Large intestine (tissue), 3 donors: ENCODE data around the gene GBA3. TPM values are rescaled to one million over a fixed set of nuclear protein-coding genes. Genes with fewer than 3 reads are reported as not detected.

Source experiments
- DNase-seq, 2 donors: peaks; one replicate each; pipeline versions ENCODE4 v3.0.0 to v3.0.0-alpha.2; 2013
- H3K27ac ChIP-seq: one replicate; pipeline ENCODE4 v1.5.1; 2013; ENCODE audit warnings: low read length
- H3K27me3 ChIP-seq: 2 replicates; pipeline ENCODE4 v1.6.1; 2013; ENCODE audit warnings: low read length; ENCODE audit not compliant: control insufficient read depth, insufficient read depth
- H3K36me3 ChIP-seq: 2 replicates; pipeline ENCODE4 v1.6.1; 2013; ENCODE audit warnings: low read length; ENCODE audit not compliant: control insufficient read depth, insufficient read depth
- H3K4me1 ChIP-seq: one replicate; pipeline ENCODE4 v1.6.1; 2013; ENCODE audit warnings: low read length; ENCODE audit not compliant: control insufficient read depth, insufficient read depth
- H3K4me3 ChIP-seq: one replicate; pipeline ENCODE4 v1.5.1; 2013; ENCODE audit warnings: low read length
- H3K9me3 ChIP-seq: one replicate; pipeline ENCODE4 v1.6.1; 2013; ENCODE audit warnings: mild to moderate bottlenecking, low read depth, low read length, moderate library complexity; ENCODE audit not compliant: control insufficient read depth
- WGBS: methylation state at CpG from one replicate; pipeline ENCODE4 v1.1.5; 2013; ENCODE audit warnings: low lambda C conversion rate; ENCODE audit not compliant: insufficient coverage; 5-methylcytosine and 5-hydroxymethylcytosine counted together
- polyA plus RNA-seq: library from polyadenylated mRNA; unstranded; fragments of 120-200 nt; gene quantifications from one replicate; pipeline ENCODE4 v1.2.1, GENCODE V29; 2013

GBA3 gene
- polyA plus RNA-seq, 1 donor = 74.1 TPM

- no peaks in the 10 kb centered on the region for H3K27me3 ChIP-seq
- no peaks in the 10 kb centered on the region for H3K9me3 ChIP-seq
- H3K4me1 ChIP-seq = no peaks in the 10 kb centered on the region
- H3K36me3 ChIP-seq = peaks cover 4% of the 10 kb centered on the region
- no peak overlapping the region for H3K27ac ChIP-seq
- WGBS = 83% methylated on average over 2 of the region's 2 CpGs
- H3K4me3 ChIP-seq = no peak overlapping the region
- DNase-seq = no peak
These were observed 27.4 kb downstream of the GBA3 start for GRCh38 chr4:22720091-22720490.

- no peak overlapping the region for H3K27ac ChIP-seq
- H3K4me3 ChIP-seq = no peak overlapping the region
- WGBS = no CpG with 5 or more reads among the region's 1 CpG
- no peaks in the 10 kb centered on the region for H3K4me1 ChIP-seq
- H3K36me3 ChIP-seq = no peaks in the 10 kb centered on the region
- H3K9me3 ChIP-seq = no peaks in the 10 kb centered on the region
- DNase-seq = no peak
- H3K27me3 ChIP-seq = no peaks in the 10 kb centered on the region
These were observed 28.5 kb downstream of the GBA3 start for GRCh38 chr4:22721204-22721603.

- 100% methylated on average over 1 of the region's 3 CpGs for WGBS
- Histone ChIP-seq H3K27me3 (no peaks in the 10 kb centered on the region), H3K4me3 (no peak overlapping the region), H3K27ac (no peak overlapping the region), H3K9me3 (no peaks in the 10 kb centered on the region), H3K36me3 (peaks cover 2% of the 10 kb centered on the region), H3K4me1 (no peaks in the 10 kb centered on the region)
- no peak for DNase-seq
These were observed 37.3 kb downstream of the GBA3 start for GRCh38 chr4:22730021-22730420.

DNA sequence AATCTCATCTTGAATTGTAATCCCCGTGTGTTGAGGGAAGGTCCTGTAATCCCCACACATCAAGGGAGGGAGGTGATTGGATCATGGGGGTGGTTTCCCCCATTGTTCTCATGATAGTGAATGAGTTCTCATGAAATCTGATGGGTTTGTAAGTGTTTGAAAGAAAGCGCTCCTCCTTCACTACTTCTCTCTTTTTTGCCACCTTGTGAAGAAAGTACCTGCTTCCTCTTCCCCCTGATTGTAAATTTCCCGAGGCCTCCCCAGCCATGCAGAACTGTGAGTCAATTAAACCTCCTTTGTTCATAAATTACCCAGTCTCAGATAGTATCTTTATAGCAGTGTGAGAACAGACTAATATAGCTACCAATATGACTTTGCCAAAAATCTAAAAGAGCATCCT is 41.1 kb downstream of the GBA3 start:
- H3K27me3 ChIP-seq = no peaks in the 10 kb centered on the region
- no peak overlapping the region for H3K4me3 ChIP-seq
- H3K27ac ChIP-seq = no peak overlapping the region
- H3K4me1 ChIP-seq = no peaks in the 10 kb centered on the region
- WGBS = no CpG with 5 or more reads among the region's 3 CpGs
- DNase-seq = no peak
- no peaks in the 10 kb centered on the region for H3K9me3 ChIP-seq
- peaks cover 8% of the 10 kb centered on the region for H3K36me3 ChIP-seq

- 100% methylated on average over 1 of the region's 2 CpGs for WGBS
- no peaks in the 10 kb centered on the region for H3K9me3 ChIP-seq
- H3K4me1 ChIP-seq = no peaks in the 10 kb centered on the region
- peaks cover 8% of the 10 kb centered on the region for H3K36me3 ChIP-seq
- H3K27me3 ChIP-seq = no peaks in the 10 kb centered on the region
- no peak for DNase-seq
- H3K27ac ChIP-seq = no peak overlapping the region
- H3K4me3 ChIP-seq = no peak overlapping the region
These were observed 44.2 kb downstream of the GBA3 start for GRCh38 chr4:22736912-22737311.

DNA sequence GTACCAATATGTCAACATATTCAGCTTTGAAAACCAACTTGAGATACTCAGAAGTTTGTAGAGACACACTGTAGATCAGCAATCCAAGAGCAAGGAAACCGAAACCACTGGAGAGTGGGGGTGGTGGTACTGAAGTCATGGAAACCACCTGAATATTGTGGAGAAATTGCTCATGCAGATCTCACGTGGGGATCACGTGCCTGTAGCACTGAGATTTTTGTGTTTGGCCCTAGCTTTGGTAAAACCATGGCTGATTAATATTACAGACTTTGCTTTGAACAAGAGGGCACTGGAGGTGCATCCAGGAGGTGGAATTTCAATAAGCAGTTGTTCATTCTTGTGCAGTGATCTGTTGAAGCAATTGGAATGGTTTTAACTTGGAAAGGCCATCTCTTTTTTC is 47.2 kb downstream of the GBA3 start:
- no peaks in the 10 kb centered on the region for H3K9me3 ChIP-seq
- H3K36me3 ChIP-seq = peaks cover 6% of the 10 kb centered on the region
- no peaks in the 10 kb centered on the region for H3K27me3 ChIP-seq
- WGBS = no CpG with 5 or more reads among the region's 3 CpGs
- no peaks in the 10 kb centered on the region for H3K4me1 ChIP-seq
- no peak overlapping the region for H3K27ac ChIP-seq
- no peak overlapping the region for H3K4me3 ChIP-seq
- DNase-seq = peak in 1 of 2 donors; percentile 34

DNA sequence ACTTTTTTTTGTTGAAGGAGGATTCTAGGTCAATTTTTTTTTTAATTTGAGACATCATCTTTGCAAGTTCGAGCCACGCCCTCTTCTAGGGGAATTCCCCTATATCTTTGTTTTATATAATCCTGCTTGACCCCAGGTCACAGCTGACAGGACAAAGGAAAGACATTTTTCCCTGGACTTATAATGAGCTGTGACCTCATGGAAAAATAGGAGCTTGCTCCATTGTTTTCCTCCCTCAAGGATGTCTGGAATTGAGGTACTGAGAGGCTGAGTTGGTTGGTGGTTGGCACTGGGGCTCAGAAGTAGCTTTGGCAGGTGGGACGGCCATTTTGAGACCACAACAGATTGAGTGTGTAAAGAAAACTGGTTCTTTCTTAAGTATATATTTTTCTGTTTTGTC is 49.0 kb downstream of the GBA3 start:
- no peak for DNase-seq
- Histone ChIP-seq H3K9me3 (no peaks in the 10 kb centered on the region), H3K4me3 (no peak overlapping the region), H3K36me3 (no peaks in the 10 kb centered on the region), H3K27me3 (no peaks in the 10 kb centered on the region), H3K27ac (no peak overlapping the region), H3K4me1 (no peaks in the 10 kb centered on the region)
- no CpG with 5 or more reads among the region's 3 CpGs for WGBS

DNA sequence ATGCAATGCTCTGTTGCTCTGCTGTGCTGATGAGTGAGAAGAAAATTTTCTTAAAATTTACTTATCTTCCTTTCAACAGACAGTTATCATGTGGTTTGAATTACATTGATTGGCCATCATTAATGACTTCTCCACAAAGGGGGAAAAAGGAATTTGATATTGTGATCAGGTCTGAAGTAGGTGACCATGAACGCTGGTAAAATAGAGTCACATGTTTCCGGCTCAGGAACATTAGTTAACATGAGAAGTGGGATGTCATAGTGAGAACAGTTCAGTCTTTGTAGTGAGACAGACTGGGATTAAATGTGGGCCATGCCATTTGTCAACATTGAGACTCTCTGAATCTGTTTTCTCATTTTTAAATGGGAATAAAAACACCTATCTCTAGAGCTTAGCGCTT is 50.6 kb downstream of the GBA3 start:
- no peaks in the 10 kb centered on the region for H3K4me1 ChIP-seq
- 100% methylated on average over 1 of the region's 3 CpGs for WGBS
- DNase-seq = no peak

GRCh38 chr4:22744478-22745062 is 51.8 kb downstream of the GBA3 start:
- DNase-seq = no peak
- no CpG with 5 or more reads among the region's 8 CpGs for WGBS
- no peaks in the 10 kb centered on the region for H3K4me1 ChIP-seq
- no peaks in the 10 kb centered on the region for H3K36me3 ChIP-seq
- no peak overlapping the region for H3K4me3 ChIP-seq
- H3K27me3 ChIP-seq = no peaks in the 10 kb centered on the region
- H3K27ac ChIP-seq = no peak overlapping the region
- H3K9me3 ChIP-seq = no peaks in the 10 kb centered on the region

More for the DNA sequence above, 50.6 kb downstream of the GBA3 start:
- Histone ChIP-seq H3K36me3 (no peaks in the 10 kb centered on the region), H3K9me3 (no peaks in the 10 kb centered on the region), H3K4me3 (no peak overlapping the region), H3K27ac (no peak overlapping the region), H3K27me3 (no peaks in the 10 kb centered on the region)

DNA sequence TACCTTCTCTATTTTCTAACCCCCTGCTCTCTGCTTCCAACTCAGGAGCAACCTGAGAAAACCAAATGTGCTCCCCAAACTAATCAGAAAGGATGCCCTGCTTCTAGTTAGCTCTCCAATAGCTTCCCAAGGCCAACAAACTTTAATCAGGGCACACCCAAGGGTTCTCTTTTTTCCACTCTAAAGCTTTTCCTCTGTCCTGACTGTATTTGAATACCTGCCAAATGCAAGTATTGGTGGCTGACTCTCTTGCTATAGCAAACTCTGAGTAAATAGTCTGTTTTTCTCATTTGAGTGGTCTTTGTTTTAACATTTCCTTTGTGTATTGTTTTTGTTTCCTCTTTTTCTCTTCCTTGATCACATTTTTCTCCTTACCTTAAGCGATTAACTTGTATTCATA is 52.5 kb downstream of the GBA3 start:
- WGBS = 80% methylated on average over 1 of the region's 1 CpG
- Histone ChIP-seq H3K9me3 (no peaks in the 10 kb centered on the region), H3K4me1 (no peaks in the 10 kb centered on the region), H3K36me3 (no peaks in the 10 kb centered on the region), H3K27me3 (no peaks in the 10 kb centered on the region), H3K27ac (no peak overlapping the region), H3K4me3 (no peak overlapping the region)
- no peak for DNase-seq

GRCh38 chr4:22754116-22754515 is 61.4 kb downstream of the GBA3 start:
- no peaks in the 10 kb centered on the region for H3K27me3 ChIP-seq
- H3K27ac ChIP-seq = no peak overlapping the region
- no CpG with 5 or more reads among the region's 2 CpGs for WGBS
- H3K4me1 ChIP-seq = no peaks in the 10 kb centered on the region
- DNase-seq = no peak
- no peaks in the 10 kb centered on the region for H3K9me3 ChIP-seq
- peaks cover 12% of the 10 kb centered on the region for H3K36me3 ChIP-seq
- H3K4me3 ChIP-seq = no peak overlapping the region
